Coronary artery (tissue), 2 donors: ENCODE data around the gene TM9SF4.

Source experiments
- DNase-seq: peaks from one replicate; pipeline ENCODE4 v3.0.0-alpha.2; 2017; ENCODE audit warnings: low spot score
- H3K27ac ChIP-seq, 2 donors: fragments of 200-600 bp; sonication (generic); one replicate each; pipeline ENCODE4 v1.5.1; 2016 to 2019
- H3K4me3 ChIP-seq: fragments of 200-600 bp; sonication (generic); 2 replicates; pipeline ENCODE4 v1.5.1; 2016; ENCODE audit warnings: mild to moderate bottlenecking, moderate library complexity
- TF ChIP-seq, protein P1 (sequence below): fragments of 200-600 bp; sonication (generic); IDR thresholded peaks from one replicate; pipeline ENCODE4 v1.5.1; 2019; ENCODE audit warnings: antibody characterized with exemption

Gene TM9SF4

GRCh38 chr20:32150291-32150848 is 40.9 kb downstream of the TM9SF4 start:
- H3K27ac ChIP-seq: no peak overlapping the region
- TF ChIP-seq, protein P1, sequence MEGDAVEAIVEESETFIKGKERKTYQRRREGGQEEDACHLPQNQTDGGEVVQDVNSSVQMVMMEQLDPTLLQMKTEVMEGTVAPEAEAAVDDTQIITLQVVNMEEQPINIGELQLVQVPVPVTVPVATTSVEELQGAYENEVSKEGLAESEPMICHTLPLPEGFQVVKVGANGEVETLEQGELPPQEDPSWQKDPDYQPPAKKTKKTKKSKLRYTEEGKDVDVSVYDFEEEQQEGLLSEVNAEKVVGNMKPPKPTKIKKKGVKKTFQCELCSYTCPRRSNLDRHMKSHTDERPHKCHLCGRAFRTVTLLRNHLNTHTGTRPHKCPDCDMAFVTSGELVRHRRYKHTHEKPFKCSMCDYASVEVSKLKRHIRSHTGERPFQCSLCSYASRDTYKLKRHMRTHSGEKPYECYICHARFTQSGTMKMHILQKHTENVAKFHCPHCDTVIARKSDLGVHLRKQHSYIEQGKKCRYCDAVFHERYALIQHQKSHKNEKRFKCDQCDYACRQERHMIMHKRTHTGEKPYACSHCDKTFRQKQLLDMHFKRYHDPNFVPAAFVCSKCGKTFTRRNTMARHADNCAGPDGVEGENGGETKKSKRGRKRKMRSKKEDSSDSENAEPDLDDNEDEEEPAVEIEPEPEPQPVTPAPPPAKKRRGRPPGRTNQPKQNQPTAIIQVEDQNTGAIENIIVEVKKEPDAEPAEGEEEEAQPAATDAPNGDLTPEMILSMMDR: no peak
- no peak for DNase-seq
- H3K4me3 ChIP-seq: no peak overlapping the region

DNA sequence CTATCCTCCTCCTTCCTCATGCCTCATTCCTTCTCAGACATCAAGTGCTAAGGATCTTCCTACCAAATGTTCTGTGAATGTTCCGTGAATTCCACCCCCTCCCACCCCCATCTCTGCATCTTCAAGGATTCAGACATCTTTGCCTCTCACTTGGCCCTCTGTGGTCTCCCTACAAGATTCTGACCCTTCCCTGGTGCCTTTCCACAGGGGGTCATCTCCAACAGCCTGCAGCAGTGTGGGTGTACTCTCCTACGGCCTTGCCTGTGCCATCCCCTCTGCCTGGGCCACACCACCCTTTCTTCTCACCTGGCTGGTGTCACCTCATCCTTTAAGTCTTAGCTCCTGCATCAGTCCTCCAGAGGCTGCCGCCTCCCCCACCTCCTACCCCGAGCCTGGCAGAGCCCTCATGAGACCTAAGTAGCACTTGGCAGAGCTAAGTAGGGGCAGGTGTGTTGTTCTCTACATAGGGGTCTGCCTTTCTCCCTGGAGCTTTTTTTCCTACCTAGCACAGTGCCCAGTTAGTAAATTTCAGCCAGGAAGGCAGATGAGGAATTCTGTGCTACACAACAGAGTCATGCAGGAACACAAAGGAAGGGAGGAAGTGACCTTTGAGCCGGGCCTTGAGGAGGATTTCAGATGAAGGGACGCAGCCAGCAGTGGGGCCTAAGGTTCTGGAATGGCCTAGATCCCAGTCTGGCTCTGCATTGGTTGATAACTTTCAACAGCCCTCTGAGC is 43.1 kb downstream of the TM9SF4 start:
- DNase-seq: peak; percentile 40
- Histone ChIP-seq H3K4me3 (no peak overlapping the region), H3K27ac (no peak overlapping the region)
- TF ChIP-seq, protein P1: no peak

DNA sequence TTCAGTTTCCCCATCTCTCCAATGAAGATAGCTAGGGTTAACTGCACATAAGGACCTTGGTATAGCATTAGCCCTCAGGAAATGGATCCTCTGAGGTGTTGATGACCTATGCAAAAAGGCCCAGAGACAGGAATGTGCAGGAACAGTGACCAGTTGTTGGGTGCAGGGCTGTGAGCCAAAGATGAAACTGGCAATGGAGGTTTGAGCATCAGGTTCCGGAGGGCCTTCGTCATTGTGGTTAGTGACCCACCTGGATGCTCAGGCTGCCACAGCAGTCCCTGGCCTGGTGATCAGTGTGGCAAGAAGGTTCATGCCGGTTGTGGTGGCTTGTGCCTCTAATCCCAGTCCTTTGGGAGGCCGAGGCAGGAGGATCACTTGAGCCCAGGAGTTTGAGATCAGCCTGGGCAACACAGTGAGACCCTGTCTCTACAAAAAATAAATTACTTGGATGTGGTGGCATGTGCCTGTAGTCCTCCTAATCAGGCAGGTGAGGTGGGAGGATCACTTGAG is 43.7 kb downstream of the TM9SF4 start:
- Histone ChIP-seq H3K27ac (no peak overlapping the region), H3K4me3 (no peak overlapping the region)
- peak; percentile 29 for DNase-seq
- TF ChIP-seq, protein P1: no peak

- H3K4me3 ChIP-seq: no peak overlapping the region
- peak; percentile 54 for DNase-seq
- no peak overlapping the region for H3K27ac ChIP-seq
- TF ChIP-seq, protein P1: no peak
These were observed 44.3 kb downstream of the TM9SF4 start for GRCh38 chr20:32153771-32154170.

GRCh38 chr20:32155017-32155981 is 45.8 kb downstream of the TM9SF4 start:
- Histone ChIP-seq H3K4me3 (no peak overlapping the region), H3K27ac (peak overlapping the region; percentile 3 to 59)
- DNase-seq: peak; percentile 86

GRCh38 chr20:32157611-32158010 is 48.1 kb downstream of the TM9SF4 start:
- TF ChIP-seq, protein P1: no peak
- DNase-seq: peak; percentile 59
- no peak overlapping the region for H3K27ac ChIP-seq

More at GRCh38 chr20:32155017-32155981, 45.8 kb downstream of the TM9SF4 start:
- TF ChIP-seq, protein P1: no peak

More at GRCh38 chr20:32157611-32158010, 48.1 kb downstream of the TM9SF4 start:
- H3K4me3 ChIP-seq: no peak overlapping the region
